Measurements from ENCODE around the gene RBM26. TPM values are rescaled to one million over a fixed set of nuclear protein-coding genes. Genes with fewer than 3 reads are reported as not detected.
"Not testable (repeated sequence)": the region's sequence is repeated elsewhere in the genome, so short reads cannot be mapped to it uniquely, and the experiment has no call there.

RBM26 gene
- total and polyA plus RNA-seq, 2 experiments from 2014 or later = 19.3 to 45.9 TPM

DNA sequence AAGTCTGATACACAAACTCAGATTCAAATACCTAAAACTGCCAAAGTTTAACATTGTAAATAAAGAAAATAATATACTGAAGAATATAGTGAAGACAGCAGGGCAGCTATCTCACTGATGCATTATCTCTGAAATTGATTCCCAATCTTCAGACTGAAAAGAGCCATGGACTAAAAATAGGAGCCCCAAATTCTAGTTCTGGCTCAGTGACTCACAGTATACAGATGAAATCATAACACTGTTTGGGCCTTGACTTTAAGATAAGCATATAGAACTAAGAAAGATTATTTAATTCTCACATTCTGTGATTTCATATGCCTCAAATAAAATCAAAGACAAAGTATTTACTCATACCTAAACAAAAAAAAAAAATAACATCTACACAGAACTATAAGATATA, 53.9 kb downstream of the RBM26 start:
- no peak for DNase-seq (ENCODE audit: low spot score)
- Histone ChIP-seq H3K27me3 (no peaks in the 10 kb centered on the region), H3K4me1 (ENCODE audit: insufficient read depth) (no peaks in the 10 kb centered on the region), H3K9me2 (replicated peaks; ENCODE audit: insufficient read depth) (no peaks in the 10 kb centered on the region), H3K27ac (no peak overlapping the region), H3K9me3 (ENCODE audit: low read depth) (no peaks in the 10 kb centered on the region), H4K20me1 (ENCODE audit: insufficient read depth, poor library complexity, severe bottlenecking) (no peaks in the 10 kb centered on the region), H3K79me2 (no peaks in the 10 kb centered on the region), H3K36me3 (replicated peaks; ENCODE audit: insufficient read depth, low read depth) (no peaks in the 10 kb centered on the region), H2AFZ (no peak overlapping the region), H3K4me2 (no peak overlapping the region), H3K4me3 (no peak overlapping the region)
- TF ChIP-seq EZH2 (IDR thresholded peaks at IDR 0.05; ENCODE audit: borderline replicate concordance) = no peak
- TF ChIP-seq EZH2phosphoT487 (IDR thresholded peaks at IDR 0.05; ENCODE audit: low read depth, severe bottlenecking, unreplicated experiment) = no peak
- TF ChIP-seq, protein P1, sequence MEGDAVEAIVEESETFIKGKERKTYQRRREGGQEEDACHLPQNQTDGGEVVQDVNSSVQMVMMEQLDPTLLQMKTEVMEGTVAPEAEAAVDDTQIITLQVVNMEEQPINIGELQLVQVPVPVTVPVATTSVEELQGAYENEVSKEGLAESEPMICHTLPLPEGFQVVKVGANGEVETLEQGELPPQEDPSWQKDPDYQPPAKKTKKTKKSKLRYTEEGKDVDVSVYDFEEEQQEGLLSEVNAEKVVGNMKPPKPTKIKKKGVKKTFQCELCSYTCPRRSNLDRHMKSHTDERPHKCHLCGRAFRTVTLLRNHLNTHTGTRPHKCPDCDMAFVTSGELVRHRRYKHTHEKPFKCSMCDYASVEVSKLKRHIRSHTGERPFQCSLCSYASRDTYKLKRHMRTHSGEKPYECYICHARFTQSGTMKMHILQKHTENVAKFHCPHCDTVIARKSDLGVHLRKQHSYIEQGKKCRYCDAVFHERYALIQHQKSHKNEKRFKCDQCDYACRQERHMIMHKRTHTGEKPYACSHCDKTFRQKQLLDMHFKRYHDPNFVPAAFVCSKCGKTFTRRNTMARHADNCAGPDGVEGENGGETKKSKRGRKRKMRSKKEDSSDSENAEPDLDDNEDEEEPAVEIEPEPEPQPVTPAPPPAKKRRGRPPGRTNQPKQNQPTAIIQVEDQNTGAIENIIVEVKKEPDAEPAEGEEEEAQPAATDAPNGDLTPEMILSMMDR (IDR thresholded peaks at IDR 0.05; ENCODE audit: poor library complexity) = no peak

- not testable (repeated sequence) for DNase-seq (ENCODE audit: low spot score); H3K9me2 ChIP-seq (replicated peaks; ENCODE audit: insufficient read depth); H4K20me1 ChIP-seq (ENCODE audit: insufficient read depth, poor library complexity, severe bottlenecking); H3K27me3 ChIP-seq; H3K36me3 ChIP-seq (replicated peaks; ENCODE audit: insufficient read depth, low read depth); H3K27ac ChIP-seq; H3K9me3 ChIP-seq (ENCODE audit: low read depth); H3K4me2 ChIP-seq; H3K79me2 ChIP-seq; H3K4me1 ChIP-seq (ENCODE audit: insufficient read depth); H2AFZ ChIP-seq; H3K4me3 ChIP-seq
- WGBS (ENCODE audit: low lambda C conversion rate, missing lambda C conversion rate) = 99% methylated on average over 10 of the region's 10 CpGs
Measured at GRCh38 chr13:79349608-79350007, 56.4 kb downstream of the RBM26 start.

- no peak overlapping the region for H3K4me3 ChIP-seq
- TF ChIP-seq EZH2 (IDR thresholded peaks at IDR 0.05; ENCODE audit: borderline replicate concordance) (no peak), EZH2phosphoT487 (IDR thresholded peaks at IDR 0.05; ENCODE audit: low read depth, severe bottlenecking, unreplicated experiment) (no peak)
- H3K27ac ChIP-seq = no peak overlapping the region
- H3K9me2 ChIP-seq (replicated peaks; ENCODE audit: insufficient read depth) = no peaks in the 10 kb centered on the region
- H2AFZ ChIP-seq = no peak overlapping the region
- H3K79me2 ChIP-seq = no peaks in the 10 kb centered on the region
- H4K20me1 ChIP-seq (ENCODE audit: insufficient read depth, poor library complexity, severe bottlenecking) = no peaks in the 10 kb centered on the region
- H3K27me3 ChIP-seq = no peaks in the 10 kb centered on the region
- H3K9me3 ChIP-seq (ENCODE audit: low read depth) = no peaks in the 10 kb centered on the region
- H3K4me1 ChIP-seq (ENCODE audit: insufficient read depth) = no peaks in the 10 kb centered on the region
- no peaks in the 10 kb centered on the region for H3K36me3 ChIP-seq (replicated peaks; ENCODE audit: insufficient read depth, low read depth)
- DNase-seq (ENCODE audit: low spot score) = no peak
- H3K4me2 ChIP-seq = no peak overlapping the region
- 93% methylated on average over 3 of the region's 3 CpGs for WGBS (ENCODE audit: low lambda C conversion rate, missing lambda C conversion rate)
Measured at GRCh38 chr13:79349011-79349410, 57.0 kb downstream of the RBM26 start.

DNA sequence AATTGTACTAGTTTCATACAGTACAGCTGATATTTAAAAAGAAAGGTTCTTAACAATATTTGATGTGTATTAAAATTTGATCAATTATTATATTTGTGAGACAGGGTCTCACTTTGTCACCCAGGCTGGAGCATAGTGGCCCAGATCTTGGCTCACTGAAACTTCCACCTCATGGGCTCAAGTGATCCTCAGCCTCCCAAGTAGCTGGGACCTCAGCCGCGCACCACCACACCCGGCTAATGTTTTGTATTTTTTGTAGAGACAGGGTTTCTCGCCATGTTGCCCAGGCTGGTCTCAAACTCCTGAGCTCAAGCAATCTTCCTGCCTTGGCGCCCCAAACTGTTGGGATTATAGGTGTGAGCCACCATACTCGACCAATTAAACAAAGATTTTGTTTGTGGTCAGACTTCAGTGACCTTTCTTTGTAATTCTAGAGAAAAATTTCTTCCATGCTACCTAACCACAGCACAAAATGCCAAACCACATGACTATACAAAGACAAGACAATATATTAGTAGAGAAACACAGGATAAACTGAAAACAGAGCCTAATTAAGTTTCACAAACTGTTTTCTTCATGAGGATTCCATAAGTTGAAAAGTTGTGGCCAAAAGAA, 59.6 kb downstream of the RBM26 start:
- DNase-seq (ENCODE audit: low spot score) = no peak
- 97% methylated on average over 6 of the region's 6 CpGs for WGBS (ENCODE audit: low lambda C conversion rate, missing lambda C conversion rate)
- H3K27ac ChIP-seq = no peak overlapping the region
- H3K4me3 ChIP-seq = no peak overlapping the region
- no peaks in the 10 kb centered on the region for H3K9me3 ChIP-seq (ENCODE audit: low read depth)
- H3K36me3 ChIP-seq (replicated peaks; ENCODE audit: insufficient read depth, low read depth) = no peaks in the 10 kb centered on the region
- H3K4me1 ChIP-seq (ENCODE audit: insufficient read depth) = no peaks in the 10 kb centered on the region
- no peaks in the 10 kb centered on the region for H3K9me2 ChIP-seq (replicated peaks; ENCODE audit: insufficient read depth)
- no peak overlapping the region for H3K4me2 ChIP-seq
- no peak for TF ChIP-seq EZH2phosphoT487 (IDR thresholded peaks at IDR 0.05; ENCODE audit: low read depth, severe bottlenecking, unreplicated experiment)
- no peak for TF ChIP-seq EZH2 (IDR thresholded peaks at IDR 0.05; ENCODE audit: borderline replicate concordance)
- TF ChIP-seq, protein P1 (IDR thresholded peaks at IDR 0.05; ENCODE audit: poor library complexity) = no peak
- H3K79me2 ChIP-seq = no peaks in the 10 kb centered on the region
- no peaks in the 10 kb centered on the region for H3K27me3 ChIP-seq
- H2AFZ ChIP-seq = no peak overlapping the region
- H4K20me1 ChIP-seq (ENCODE audit: insufficient read depth, poor library complexity, severe bottlenecking) = no peaks in the 10 kb centered on the region
